Panc1 (cell line): ENCODE data around the gene SUPT16H. TPM values are rescaled to one million over a fixed set of nuclear protein-coding genes. Genes with fewer than 3 reads are reported as not detected.

Experiments
- total RNA-seq: library from RNA; stranded (reverse); gene quantifications from one replicate; pipeline ENCODE4 v1.2.1, GENCODE V29; 2021; ENCODE audit not compliant: unreplicated experiment

Gene SUPT16H
- total RNA-seq, 1 experiment from 2014 or later, result 84.5 TPM

Other genes with a start within 250 kb of the SUPT16H start
- gene OR5AU1, start 228.0 kb downstream of the SUPT16H start, total RNA-seq, result not detected
- 537 TPM for gene HNRNPC, start 114.6 kb downstream of the SUPT16H start, total RNA-seq
- gene RPGRIP1, start 103.9 kb downstream of the SUPT16H start, total RNA-seq, result 0.28 TPM
- 64.7 TPM for gene CHD8, start 72.1 kb upstream of the SUPT16H start, total RNA-seq
- gene RAB2B, start 92.9 kb upstream of the SUPT16H start, total RNA-seq, result 17.0 TPM
- gene TOX4, start 93.2 kb upstream of the SUPT16H start, total RNA-seq, result 50.1 TPM
- 43.3 TPM for gene METTL3, start 127.3 kb upstream of the SUPT16H start, total RNA-seq
- 1.5 TPM for gene SALL2, start 142.3 kb upstream of the SUPT16H start, total RNA-seq
- not detected for gene OR10G3, start 196.1 kb upstream of the SUPT16H start, total RNA-seq